ENCODE results near the gene SLC35B2. TPM values are rescaled to one million over a fixed set of nuclear protein-coding genes. Genes with fewer than 3 reads are reported as not detected.

Gene SLC35B2
- polyA plus RNA-seq, 1 experiment, result 145 TPM

- CTCF ChIA-PET, result interaction anchor here (0.6 to 4.1 kb wide), 19 partner anchors 10 to 160 kb away, joined by 3 to 27 read pairs (median 4); partner anchors contain the start of genes AARS2 and HSP90AB1
- POLR2A ChIA-PET, result interaction anchor here (0.8 to 2.3 kb wide), 2 partner anchors 10 to 11 kb away, joined by 3 to 18 read pairs; partner anchors contain the start of gene HSP90AB1
- Histone ChIP-seq H3K4me3 (ENCODE audit: low read depth, low read length) (peak overlapping the region; percentile 81), H3K36me3 (ENCODE audit: control insufficient read depth, insufficient read depth, low read length) (peaks cover 28% of the 10 kb centered on the region), H3K27me3 (ENCODE audit: control insufficient read depth, insufficient read depth, low read length) (no peaks in the 10 kb centered on the region)
- TF ChIP-seq CTCF (IDR thresholded peaks at IDR 0.05; ENCODE audit: insufficient read depth, low read depth, low read length), result no peak
- DNase-seq (ENCODE audit: low read depth), result no peak
Measured at GRCh38 chr6:44256775-44257024, 628 bp downstream of the SLC35B2 start.

GRCh38 chr6:44255871-44256774 lies 1.2 kb downstream of the SLC35B2 start:
- Histone ChIP-seq H3K27me3 (ENCODE audit: control insufficient read depth, insufficient read depth, low read length) (no peaks in the 10 kb centered on the region), H3K36me3 (ENCODE audit: control insufficient read depth, insufficient read depth, low read length) (peaks cover 32% of the 10 kb centered on the region), H3K4me3 (ENCODE audit: low read depth, low read length) (peak overlapping the region; percentile 81)
- no peak for DNase-seq (ENCODE audit: low read depth)
- no peak for TF ChIP-seq CTCF (IDR thresholded peaks at IDR 0.05; ENCODE audit: insufficient read depth, low read depth, low read length)
- POLR2A ChIA-PET, result interaction anchor here (0.8 to 2.3 kb wide), 2 partner anchors 9 to 10 kb away, joined by 3 to 18 read pairs; partner anchors contain the start of gene HSP90AB1
- CTCF ChIA-PET, result interaction anchor here (0.7 to 4.1 kb wide), 20 partner anchors 9 to 159 kb away, joined by 3 to 27 read pairs (median 4); partner anchors contain the start of genes AARS2 and HSP90AB1

GRCh38 chr6:44255105-44255808 lies 2.1 kb downstream of the SLC35B2 start:
- CTCF ChIA-PET, result interaction anchor here (0.8 to 4.1 kb wide), 9 partner anchors 9 to 159 kb away, joined by 3 to 26 read pairs (median 6); no protein-coding TSS in a partner anchor
- TF ChIP-seq CTCF (IDR thresholded peaks at IDR 0.05; ENCODE audit: insufficient read depth, low read depth, low read length), result no peak
- POLR2A ChIA-PET, result no interaction called here
- no peak overlapping the region for H3K4me3 ChIP-seq (ENCODE audit: low read depth, low read length)
- peaks cover 39% of the 10 kb centered on the region for H3K36me3 ChIP-seq (ENCODE audit: control insufficient read depth, insufficient read depth, low read length)
- no peak for DNase-seq (ENCODE audit: low read depth)
- H3K27me3 ChIP-seq (ENCODE audit: control insufficient read depth, insufficient read depth, low read length), result no peaks in the 10 kb centered on the region

- H3K27me3 ChIP-seq (ENCODE audit: control insufficient read depth, insufficient read depth, low read length), result no peaks in the 10 kb centered on the region
- ChIA-PET CTCF (interaction anchor here (0.5 to 4.1 kb wide), 13 partner anchors 10 to 468 kb away, joined by 3 to 26 read pairs (median 5); no protein-coding TSS in a partner anchor), POLR2A (no interaction called here)
- DNase-seq (ENCODE audit: low read depth), result no peak
- no peak overlapping the region for H3K4me3 ChIP-seq (ENCODE audit: low read depth, low read length)
- no peak for TF ChIP-seq CTCF (IDR thresholded peaks at IDR 0.05; ENCODE audit: insufficient read depth, low read depth, low read length)
- peaks cover 39% of the 10 kb centered on the region for H3K36me3 ChIP-seq (ENCODE audit: control insufficient read depth, insufficient read depth, low read length)
Measured at GRCh38 chr6:44254191-44255104, 2.9 kb downstream of the SLC35B2 start.
